CD14-positive monocyte (primary cell): ENCODE results near the gene SUCO. TPM values are rescaled to one million over a fixed set of nuclear protein-coding genes. Genes with fewer than 3 reads are reported as not detected.

ENCODE experiments used
- DNase-seq, 3 donors: peaks; one replicate each; pipeline ENCODE4 v3.0.0-alpha.2; 2011 to 2022
- H2AFZ ChIP-seq: 2 replicates; pipeline ENCODE4 v1.6.0; 2012; ENCODE audit warnings: mild to moderate bottlenecking, low read depth, low read length, inconsistent platforms; ENCODE audit not compliant: insufficient read depth, poor library complexity, severe bottlenecking
- H3K27ac ChIP-seq, 2 donors: 1 replicate in 1 of 2; 2 replicates in 1 of 2; pipeline ENCODE4 v1.5.1; 2012 to 2013; ENCODE audit warnings: low read length in 2 of 2, control low read depth in 1 of 2, inconsistent platforms in 1 of 2, low read depth in 1 of 2, mild to moderate bottlenecking in 1 of 2
- H3K27me3 ChIP-seq, 2 donors: one replicate each; pipeline versions ENCODE4 v1.6.0 to v1.6.1; 2011 to 2013; ENCODE audit warnings: low read length in 2 of 2; ENCODE audit not compliant: control insufficient read depth in 2 of 2, insufficient read depth in 2 of 2
- H3K36me3 ChIP-seq, 2 donors: replicated peaks in 1 of 2; 1 replicate in 1 of 2; 2 replicates in 1 of 2; pipeline versions ENCODE4 v1.5.1 to v1.6.1; 2012 to 2013; ENCODE audit warnings: low read length in 2 of 2, control low read depth in 1 of 2, inconsistent platforms in 1 of 2, mild to moderate bottlenecking in 1 of 2; ENCODE audit not compliant: insufficient read depth in 2 of 2, control insufficient read depth in 1 of 2
- H3K4me1 ChIP-seq, 2 donors: 1 replicate in 1 of 2; 2 replicates in 1 of 2; pipeline versions ENCODE4 v1.5.1 to v1.6.1; 2012 to 2013; ENCODE audit warnings: low read length in 2 of 2, control low read depth in 1 of 2, inconsistent platforms in 1 of 2, mild to moderate bottlenecking in 1 of 2, moderate library complexity in 1 of 2; ENCODE audit not compliant: insufficient read depth in 2 of 2, control insufficient read depth in 1 of 2
- H3K4me2 ChIP-seq: replicated peaks from 2 replicates; pipeline ENCODE3; 2012; ENCODE audit warnings: low read length, moderate library complexity, mild to moderate bottlenecking; ENCODE audit not compliant: poor library complexity, severe bottlenecking; ENCODE audit errors: extremely low read depth
- H3K4me3 ChIP-seq, 3 experiments: fragments of 200-600 bp in 1 of 3; sonication (generic) in 1 of 3; replicated peaks in 1 of 3; 1 replicate in 2 of 3; 2 replicates in 1 of 3; pipeline ENCODE4 v1.5.1; 2011 to 2013; ENCODE audit warnings: low read length in 3 of 3, mild to moderate bottlenecking in 3 of 3, control low read depth in 2 of 3, low read depth in 2 of 3, inconsistent platforms in 1 of 3, moderate library complexity in 1 of 3
- H3K79me2 ChIP-seq: 2 replicates; pipeline ENCODE4 v1.6.0; 2012; ENCODE audit warnings: mild to moderate bottlenecking, control low read depth, inconsistent platforms, low read length, moderate library complexity; ENCODE audit not compliant: insufficient read depth
- H3K9ac ChIP-seq: 2 replicates; pipeline ENCODE4 v1.6.0; 2017; ENCODE audit warnings: low read length, mild to moderate bottlenecking; ENCODE audit not compliant: insufficient read depth, poor library complexity, severe bottlenecking
- H3K9me3 ChIP-seq, 2 donors: replicated peaks in 1 of 2; 1 replicate in 1 of 2; 2 replicates in 1 of 2; pipeline versions ENCODE4 v1.5.1 to v1.6.1; 2012 to 2013; ENCODE audit warnings: low read length in 2 of 2, control low read depth in 1 of 2; ENCODE audit not compliant: control insufficient read depth in 1 of 2, insufficient read depth in 1 of 2
- H4K20me1 ChIP-seq: 2 replicates; pipeline ENCODE4 v1.6.0; 2012; ENCODE audit warnings: mild to moderate bottlenecking, low read length, control low read depth, moderate library complexity; ENCODE audit not compliant: insufficient read depth
- H3K27ac Mint-ChIP-seq, 7 donors: one replicate each; pipeline ENCODE4 v1.8.0; 2020; ENCODE audit warnings: mild to moderate bottlenecking in 7 of 7, mixed read lengths in 7 of 7, moderate library complexity in 6 of 7, inconsistent platforms in 2 of 7
- H3K27me3 Mint-ChIP-seq, 3 donors: one replicate each; pipeline ENCODE4 v1.8.0; 2021 to 2022; ENCODE audit warnings: low read depth in 3 of 3, mild to moderate bottlenecking in 3 of 3, mixed read lengths in 3 of 3, moderate library complexity in 3 of 3, inconsistent platforms in 1 of 3
- H3K36me3 Mint-ChIP-seq, 2 donors: one replicate each; pipeline ENCODE4 v1.8.0; 2020; ENCODE audit warnings: mixed read lengths in 2 of 2, inconsistent platforms in 1 of 2, mild to moderate bottlenecking in 1 of 2
- H3K4me1 Mint-ChIP-seq: one replicate; pipeline ENCODE4 v1.8.0; 2020; ENCODE audit warnings: mild to moderate bottlenecking, mixed read lengths
- H3K4me3 Mint-ChIP-seq, 2 donors: one replicate each; pipeline ENCODE4 v1.8.0; 2020; ENCODE audit warnings: mild to moderate bottlenecking in 2 of 2, mixed read lengths in 2 of 2, moderate library complexity in 1 of 2
- H3K9me3 Mint-ChIP-seq, 7 donors: one replicate each; pipeline ENCODE4 v1.8.0; 2020 to 2022; ENCODE audit warnings: mixed read lengths in 7 of 7, mild to moderate bottlenecking in 6 of 7, moderate library complexity in 6 of 7, inconsistent platforms in 2 of 7
- CTCF ChIP-seq: fragments of 200-600 bp; IDR thresholded peaks from one replicate; pipeline ENCODE4 v1.8.0; 2022; ENCODE audit warnings: antibody characterized with exemption, mild to moderate bottlenecking
- WGBS: methylation state at CpG from one replicate; pipeline ENCODE4 v1.1.5; 2013; ENCODE audit warnings: missing lambda C conversion rate; ENCODE audit not compliant: insufficient coverage; 5-methylcytosine and 5-hydroxymethylcytosine counted together
- intact Hi-C, 2 donors: fragments of 100-400 bp; cut with micrococcal nuclease; formaldehyde crosslinking; loops; one replicate each; pipeline versions ENCODE4 v1.15.0 to v1.15.1; 2023
- polyA minus RNA-seq: library from RNA; depleted of rRNA, polyadenylated mRNA; stranded (reverse); fragments of >200 nt; gene quantifications from 2 replicates; pipeline ENCODE4 v1.2.3, GENCODE V29; 2012
- polyA plus RNA-seq, 3 donors: library from polyadenylated mRNA; depleted of rRNA in 1 of 3; unstranded in 2 of 3; stranded (reverse) in 1 of 3; fragments of 300-500 nt in 2 of 3; fragments of >200 nt in 1 of 3; fragmentation: Illumina TruSeq in 2 of 3; gene quantifications; 1 replicate in 2 of 3; 2 replicates in 1 of 3; pipeline ENCODE4 v1.2.3, GENCODE V29; 2012 to 2021
- total RNA-seq, 12 experiments: library from RNA in 1 of 12; stranded (reverse) in 1 of 12; fragments of 120-200 nt in 1 of 12; gene quantifications; one replicate each; pipeline ENCODE4 v1.2.4 and lab custom pipeline; 2013 to 2026; ENCODE audit warnings: mixed read lengths in 6 of 12, inconsistent platforms in 1 of 12

The SUCO gene
- 26.6 TPM for total RNA-seq (2013)
- polyA plus RNA-seq (1 to 10 TPM; 6.8 to 8.5 (median 6.8) TPM), polyA minus RNA-seq (9.6 and 10.3 TPM in 2 replicates), total RNA-seq (lab: John Stamatoyannopoulos, UW) (41.0 to 144 (median 107) reads per million in 11 experiments)

GRCh38 chr1:172532700-172533512 lies at the start of gene SUCO:
TSS of gene SUCO (plus strand) at chr1:172533150. CDS start at chr1:172533436, 286 bp downstream.
- WGBS = under 1% methylated on average over 73 of the region's 74 CpGs

More at GRCh38 chr1:172532700-172533512, at the start of gene SUCO:
- H3K79me2 ChIP-seq = peaks cover 48% of the 10 kb centered on the region
- no peaks in the 10 kb centered on the region for H3K9me3 ChIP-seq
- DNase-seq = peak; percentile 98 to 100 (median 100)
- H3K4me1 ChIP-seq = peaks cover 33 to 43% of the 10 kb centered on the region in 2 donors
- H3K27ac ChIP-seq = peak within 1 kb of the TSS; percentile 96 to 100
- H3K27me3 ChIP-seq = no peaks in the 10 kb centered on the region
- intact Hi-C loops = loop anchor here in 1 of 2 donors (5.0 to 10.0 kb wide), 2 partner anchors 86 to 192 kb away; no protein-coding TSS in a partner anchor
- Mint-ChIP-seq H3K27me3 (no peaks in the 10 kb centered on the region), H3K27ac (peak within 1 kb of the TSS; percentile 100), H3K4me1 (peaks cover 42% of the 10 kb centered on the region), H3K36me3 (no peaks in the 10 kb centered on the region), H3K9me3 (no peaks in the 10 kb centered on the region), H3K4me3 (peak within 1 kb of the TSS; percentile 97 to 100)
- H3K9ac ChIP-seq = peak within 1 kb of the TSS; percentile 97
- no peak for TF ChIP-seq CTCF
- H3K4me3 ChIP-seq = peak within 1 kb of the TSS; percentile 83 to 99 (median 97)
- no peaks in the 10 kb centered on the region for H3K36me3 ChIP-seq
- H4K20me1 ChIP-seq = peaks cover 35% of the 10 kb centered on the region
- peak within 1 kb of the TSS; percentile 90 for H3K4me2 ChIP-seq
- peak within 1 kb of the TSS; percentile 96 for H2AFZ ChIP-seq
